Right hindlimb (tissue), 1 donor: ENCODE measurements around the gene AK8.
"Not testable (repeated sequence)": the region's sequence is repeated elsewhere in the genome, so short reads cannot be mapped to it uniquely, and the experiment has no call there.

ENCODE experiments used
- DNase-seq: peaks from one replicate; pipeline ENCODE4 v3.0.0-alpha.2; 2018

AK8 gene

GRCh38 chr9:132740526-132741309 lies 137.4 kb downstream of the AK8 start:
- DNase-seq = no peak

- no peak for DNase-seq
These were observed 138.3 kb downstream of the AK8 start for GRCh38 chr9:132739710-132740310.

GRCh38 chr9:132733260-132733815 lies 144.7 kb downstream of the AK8 start:
- no peak for DNase-seq

- DNase-seq = peak; percentile 54
These were observed 145.5 kb downstream of the AK8 start for GRCh38 chr9:132732326-132733259.

GRCh38 chr9:132731230-132731629 lies 146.9 kb downstream of the AK8 start:
- DNase-seq = no peak

- DNase-seq = no peak
These were observed 147.7 kb downstream of the AK8 start for GRCh38 chr9:132730054-132731033.

- DNase-seq = no peak
These were observed 148.7 kb downstream of the AK8 start for GRCh38 chr9:132729235-132729890.

- DNase-seq = no peak
These were observed 149.6 kb downstream of the AK8 start for GRCh38 chr9:132728497-132728896.

GRCh38 chr9:132728071-132728470 lies 150.0 kb downstream of the AK8 start:
- no peak for DNase-seq

GRCh38 chr9:132726576-132727130 lies 151.4 kb downstream of the AK8 start:
- DNase-seq = no peak

- DNase-seq = no peak
These were observed 152.8 kb downstream of the AK8 start for GRCh38 chr9:132725306-132725705.

GRCh38 chr9:132723809-132724208 lies 154.3 kb downstream of the AK8 start:
- no peak for DNase-seq

GRCh38 chr9:132722564-132723065 lies 155.5 kb downstream of the AK8 start:
- DNase-seq = no peak

GRCh38 chr9:132721661-132722060 lies 156.4 kb downstream of the AK8 start:
- no peak for DNase-seq

GRCh38 chr9:132718381-132718928 lies 159.6 kb downstream of the AK8 start:
- not testable (repeated sequence) for DNase-seq

- DNase-seq = no peak
These were observed 160.6 kb downstream of the AK8 start for GRCh38 chr9:132717326-132717945.

- no peak for DNase-seq
These were observed 162.1 kb downstream of the AK8 start for GRCh38 chr9:132716007-132716406.

- no peak for DNase-seq
These were observed 165.3 kb downstream of the AK8 start for GRCh38 chr9:132712753-132713152.

GRCh38 chr9:132711846-132712245 lies 166.2 kb downstream of the AK8 start:
- no peak for DNase-seq

- not testable (repeated sequence) for DNase-seq
These were observed 166.9 kb downstream of the AK8 start for GRCh38 chr9:132711152-132711551.
